Right cardiac atrium (tissue), 5 donors: ENCODE data around the gene SLC43A1. TPM values are rescaled to one million over a fixed set of nuclear protein-coding genes. Genes with fewer than 3 reads are reported as not detected.

ENCODE experiments used
- ATAC-seq, 2 donors: fragments of 200-7000 bp; cut with Tn5 transposase; one replicate each; pipeline versions ENCODE4 v1.8.0 to v1.9.1; 2020; ENCODE audit warnings: moderate library complexity in 2 of 2, mild to moderate bottlenecking in 1 of 2
- DNase-seq, 3 donors: peaks; one replicate each; pipeline ENCODE4 v3.0.0-alpha.2; 2020
- H3K27ac ChIP-seq: one replicate; pipeline ENCODE4 v1.5.1; 2013; ENCODE audit warnings: mild to moderate bottlenecking, low read length, control low read depth, moderate library complexity
- H3K27me3 ChIP-seq: one replicate; pipeline ENCODE4 v1.6.1; 2013; ENCODE audit not compliant: control insufficient read depth, insufficient read depth
- H3K4me1 ChIP-seq: one replicate; pipeline ENCODE4 v1.6.1; 2013; ENCODE audit warnings: low read length; ENCODE audit not compliant: control insufficient read depth, insufficient read depth
- H3K4me3 ChIP-seq: one replicate; pipeline ENCODE4 v1.5.1; 2013; ENCODE audit warnings: low read length, control low read depth
- H3K9me3 ChIP-seq: one replicate; pipeline ENCODE4 v1.6.1; 2013; ENCODE audit warnings: low read length; ENCODE audit not compliant: control insufficient read depth
- WGBS: extraction: QIAGEN DNeasy Blood & Tissue Kit; methylation state at CpG from one replicate; pipeline ENCODE4 v1.1.7; 2013; 5-methylcytosine and 5-hydroxymethylcytosine counted together
- intact Hi-C, 4 donors: fragments of 100-400 bp; cut with DNase I; formaldehyde crosslinking; loops; one replicate each; pipeline versions ENCODE4 v1.11.0 to v1.14.0; 2022 to 2023
- polyA plus RNA-seq: library from polyadenylated mRNA; stranded (reverse); fragments of 200-250 nt; gene quantifications from one replicate; pipeline ENCODE4 v1.2.3, GENCODE V29; 2013
- total RNA-seq, 4 donors: library from RNA; stranded (reverse); fragmentation: NEBNext Ultra II Directional; extraction: Animal tissue kit (Norgen Biotek cat#: 25700); gene quantifications; one replicate each; pipeline ENCODE4 v1.2.1, GENCODE V29; 2021
- donor health status: healthy with polysubstance abuse.
- donor health status: DM: no; HTN: yes; CAD: no.
- donor health status: DM: no; HTN: no; CAD: no.
- donor health status: DM: no; HTN: yes; CAD: no; lungs with severe emphysema.
- donor health status: DM: yes; HTN: yes; CAD: no.

Gene SLC43A1
- total and polyA plus RNA-seq, 5 donors = 3.4 to 10.0 (median 8.6) TPM

GRCh38 chr11:57476047-57476756 is 39.3 kb downstream of the SLC43A1 start:
- Histone ChIP-seq H3K9me3 (no peaks in the 10 kb centered on the region), H3K27me3 (no peaks in the 10 kb centered on the region), H3K4me3 (peak overlapping the region; percentile 54), H3K4me1 (peaks cover 5% of the 10 kb centered on the region), H3K27ac (no peak overlapping the region)
- ATAC-seq (peak; percentile 74 to 75), DNase-seq (peak in 2 of 3 donors; percentile 85 to 87)
- intact Hi-C loops = loop anchor here in 2 of 4 donors (5.0 to 10.0 kb wide), 2 partner anchors 129 to 169 kb away; partner anchors contain the start of gene YPEL4 (in 1 of the 2)
- WGBS = 5% methylated on average over 80 of the region's 80 CpGs

- 58% methylated on average over 5 of the region's 5 CpGs for WGBS
- no peak for ATAC-seq
- no peak for DNase-seq
- Histone ChIP-seq H3K27me3 (no peaks in the 10 kb centered on the region), H3K9me3 (no peaks in the 10 kb centered on the region), H3K4me3 (no peak overlapping the region), H3K27ac (no peak overlapping the region), H3K4me1 (peaks cover 5% of the 10 kb centered on the region)
- intact Hi-C loops = loop anchor here in 2 of 4 donors (5.0 to 10.0 kb wide), 2 partner anchors 128 to 169 kb away; partner anchors contain the start of gene YPEL4 (in 1 of the 2)
Measured at GRCh38 chr11:57475671-57476046, 39.8 kb downstream of the SLC43A1 start.

- H3K9me3 ChIP-seq = no peaks in the 10 kb centered on the region
- no peak overlapping the region for H3K27ac ChIP-seq
- DNase-seq (no peak), ATAC-seq (no peak)
- no peak overlapping the region for H3K4me3 ChIP-seq
- no peaks in the 10 kb centered on the region for H3K27me3 ChIP-seq
- peaks cover 5% of the 10 kb centered on the region for H3K4me1 ChIP-seq
- intact Hi-C loops = loop anchor here in 2 of 4 donors (5.0 to 10.0 kb wide), 2 partner anchors 128 to 170 kb away; partner anchors contain the start of gene YPEL4 (in 1 of the 2)
- WGBS = 44% methylated on average over 1 of the region's 1 CpG
Measured at GRCh38 chr11:57475191-57475590, 40.3 kb downstream of the SLC43A1 start.

- intact Hi-C loops = loop anchor here in 2 of 4 donors (5.0 to 10.0 kb wide), 2 partner anchors 127 to 170 kb away; partner anchors contain the start of gene YPEL4 (in 1 of the 2)
- Histone ChIP-seq H3K4me1 (peaks cover 5% of the 10 kb centered on the region), H3K27me3 (no peaks in the 10 kb centered on the region), H3K4me3 (no peak overlapping the region), H3K27ac (no peak overlapping the region), H3K9me3 (no peaks in the 10 kb centered on the region)
- 67% methylated on average over 5 of the region's 5 CpGs for WGBS
- ATAC-seq = no peak
- DNase-seq = no peak
Measured at GRCh38 chr11:57474803-57475115, 40.7 kb downstream of the SLC43A1 start.

- intact Hi-C loops = loop anchor here in 1 of 4 donors (10.0 kb wide), 1 partner anchor 171 kb away; the partner anchor contains the start of gene YPEL4
- 50% methylated on average over 9 of the region's 9 CpGs for WGBS
- ATAC-seq (peak; percentile 37 to 39), DNase-seq (peak in 1 of 3 donors; percentile 61)
- Histone ChIP-seq H3K4me1 (peaks cover 5% of the 10 kb centered on the region), H3K4me3 (no peak overlapping the region), H3K27me3 (no peaks in the 10 kb centered on the region), H3K9me3 (no peaks in the 10 kb centered on the region), H3K27ac (no peak overlapping the region)
Measured at GRCh38 chr11:57474017-57474802, 41.3 kb downstream of the SLC43A1 start.

GRCh38 chr11:57473285-57473841 is 42.1 kb downstream of the SLC43A1 start:
- Histone ChIP-seq H3K27ac (no peak overlapping the region), H3K27me3 (no peaks in the 10 kb centered on the region), H3K4me1 (peaks cover 5% of the 10 kb centered on the region), H3K9me3 (no peaks in the 10 kb centered on the region), H3K4me3 (no peak overlapping the region)
- no peak for ATAC-seq
- WGBS = 48% methylated on average over 6 of the region's 6 CpGs
- no peak for DNase-seq
- intact Hi-C loops = loop anchor here in 1 of 4 donors (10.0 kb wide), 1 partner anchor 171 kb away; the partner anchor contains the start of gene YPEL4

- DNase-seq (no peak), ATAC-seq (no peak)
- Histone ChIP-seq H3K4me3 (no peak overlapping the region), H3K27ac (no peak overlapping the region), H3K9me3 (no peaks in the 10 kb centered on the region), H3K27me3 (no peaks in the 10 kb centered on the region), H3K4me1 (peaks cover 5% of the 10 kb centered on the region)
- intact Hi-C loops = loop anchor here in 1 of 4 donors (10.0 kb wide), 1 partner anchor 173 kb away; the partner anchor contains the start of gene YPEL4
- 95% methylated on average over 3 of the region's 3 CpGs for WGBS
Measured at GRCh38 chr11:57471496-57471895, 44.0 kb downstream of the SLC43A1 start.

- DNase-seq (no peak), ATAC-seq (no peak)
- 83% methylated on average over 5 of the region's 5 CpGs for WGBS
- Histone ChIP-seq H3K27ac (no peak overlapping the region), H3K27me3 (no peaks in the 10 kb centered on the region), H3K9me3 (no peaks in the 10 kb centered on the region), H3K4me1 (no peaks in the 10 kb centered on the region), H3K4me3 (no peak overlapping the region)
- intact Hi-C loops = no loop called here
Measured at GRCh38 chr11:57469268-57469667, 46.2 kb downstream of the SLC43A1 start.

- H3K27ac ChIP-seq = no peak overlapping the region
- no peak overlapping the region for H3K4me3 ChIP-seq
- no peaks in the 10 kb centered on the region for H3K9me3 ChIP-seq
- 68% methylated on average over 4 of the region's 4 CpGs for WGBS
- H3K4me1 ChIP-seq = no peaks in the 10 kb centered on the region
- intact Hi-C loops = no loop called here
- DNase-seq = no peak
- ATAC-seq = no peak
- H3K27me3 ChIP-seq = no peaks in the 10 kb centered on the region
Measured at GRCh38 chr11:57468276-57468675, 47.2 kb downstream of the SLC43A1 start.

- 81% methylated on average over 23 of the region's 23 CpGs for WGBS
- ATAC-seq (no peak), DNase-seq (no peak)
- Histone ChIP-seq H3K4me3 (no peak overlapping the region), H3K4me1 (no peaks in the 10 kb centered on the region), H3K27me3 (no peaks in the 10 kb centered on the region), H3K9me3 (no peaks in the 10 kb centered on the region), H3K27ac (no peak overlapping the region)
- intact Hi-C loops = no loop called here
Measured at GRCh38 chr11:57467508-57468157, 47.9 kb downstream of the SLC43A1 start.
